NCI-H774 (cell line): ENCODE measurements around the gene CCNI2.

Source experiments
- DNase-seq: peaks from one replicate; lab custom pipeline; 2025; lab: John Stamatoyannopoulos, UW

The CCNI2 gene

DNA sequence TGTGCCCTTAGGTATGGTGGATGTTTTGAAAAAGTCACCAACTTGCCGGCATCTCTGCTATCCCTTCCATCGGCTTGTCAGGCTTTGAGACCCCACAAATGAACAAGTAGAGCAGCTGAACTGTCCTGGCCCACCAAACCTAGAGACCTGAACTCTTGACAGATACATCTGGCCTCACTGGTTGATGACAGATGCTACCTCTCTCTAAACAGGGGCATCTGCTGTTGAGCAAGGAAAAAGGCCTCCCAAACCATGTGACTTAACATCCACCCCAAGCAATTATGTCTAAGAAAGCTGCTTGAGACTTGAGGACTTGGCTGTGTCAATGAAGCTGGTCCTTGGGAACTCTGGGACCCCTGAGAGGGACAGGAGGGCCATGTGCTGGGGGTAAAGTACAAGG, 2.3 kb downstream of the CCNI2 start:
- DNase-seq, result no peak

DNA sequence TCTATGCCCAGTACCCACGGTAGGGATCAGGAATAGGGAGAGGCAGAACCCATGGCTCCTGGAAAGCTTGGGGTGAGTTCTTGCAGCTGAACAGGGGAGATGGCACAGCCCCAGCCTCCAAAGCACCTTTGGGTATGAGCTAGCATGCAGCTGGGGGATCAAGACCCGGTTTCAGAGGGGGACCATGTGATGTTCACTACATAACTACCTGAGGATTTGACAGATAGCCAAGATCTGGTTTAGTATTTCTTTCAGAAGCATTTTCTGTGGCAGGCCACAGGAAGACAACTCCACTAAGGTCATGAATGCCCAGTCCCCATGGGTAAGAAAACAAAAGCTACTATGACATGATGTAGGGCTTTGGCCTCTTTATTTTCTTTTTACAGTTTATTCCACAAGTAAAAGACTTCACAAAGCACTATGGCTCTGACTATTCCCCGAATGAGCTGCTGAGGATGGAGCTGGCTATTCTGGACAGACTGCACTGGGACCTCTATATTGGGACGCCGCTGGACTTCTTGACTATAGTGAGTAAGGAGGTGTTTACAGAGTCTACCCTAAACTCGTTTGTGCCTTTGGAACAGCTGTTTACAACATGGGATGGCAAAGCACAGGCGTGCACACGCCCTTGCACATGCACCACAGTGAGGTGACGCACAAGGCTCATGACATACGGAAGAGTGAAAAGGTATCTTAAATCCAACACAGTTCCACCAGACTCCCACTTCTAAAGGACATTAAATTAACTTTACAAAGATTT, 3.4 kb downstream of the CCNI2 start:
- no peak for DNase-seq

DNA sequence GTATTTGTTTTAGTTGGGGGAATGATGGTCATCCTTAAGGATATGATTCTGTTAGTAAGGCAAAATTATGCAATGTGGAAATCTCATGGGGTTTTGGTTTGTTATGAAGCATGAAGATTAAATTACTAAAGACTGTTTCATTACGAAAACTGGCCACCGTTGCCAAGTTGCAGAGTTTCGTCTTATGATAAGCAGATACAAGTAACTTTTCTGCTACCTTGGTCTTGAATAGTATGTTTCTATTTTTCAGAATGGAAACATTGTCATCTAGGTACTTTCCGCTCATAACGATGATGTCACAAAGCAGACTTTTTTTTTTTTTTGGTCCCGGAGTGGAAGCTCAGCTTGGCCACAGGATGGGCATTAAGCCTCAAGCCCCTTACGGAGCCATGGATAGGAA, 4.2 kb downstream of the CCNI2 start:
- DNase-seq, result no peak

DNA sequence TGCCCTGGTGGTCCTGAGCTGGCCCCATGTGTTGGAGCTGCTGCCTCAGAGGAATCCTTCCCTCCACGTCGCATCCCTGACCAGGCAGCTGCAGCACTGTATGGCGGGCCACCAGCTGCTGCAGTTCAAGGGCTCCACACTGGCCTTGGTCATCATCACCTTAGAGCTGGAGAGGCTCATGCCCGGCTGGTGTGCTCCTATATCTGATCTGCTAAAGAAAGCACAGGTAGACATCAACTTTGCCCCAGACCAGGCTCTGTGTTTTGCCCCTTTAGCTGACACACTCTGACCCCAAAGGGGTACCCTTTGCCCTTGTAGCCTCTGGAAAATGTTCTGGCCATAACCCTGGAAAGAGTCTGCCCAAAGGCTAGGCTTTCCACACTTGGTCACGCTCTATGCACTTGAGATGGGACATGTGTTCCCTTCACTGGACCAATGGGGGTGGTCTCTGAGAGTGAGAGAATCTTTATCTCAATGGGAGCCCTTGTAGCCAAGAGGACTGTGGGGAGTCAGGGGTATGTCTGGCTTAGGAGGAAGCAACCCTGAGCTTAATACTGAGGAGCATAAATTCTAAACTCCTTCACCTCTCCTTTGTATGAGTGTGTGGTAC, 4.8 kb downstream of the CCNI2 start:
- DNase-seq, result no peak

DNA sequence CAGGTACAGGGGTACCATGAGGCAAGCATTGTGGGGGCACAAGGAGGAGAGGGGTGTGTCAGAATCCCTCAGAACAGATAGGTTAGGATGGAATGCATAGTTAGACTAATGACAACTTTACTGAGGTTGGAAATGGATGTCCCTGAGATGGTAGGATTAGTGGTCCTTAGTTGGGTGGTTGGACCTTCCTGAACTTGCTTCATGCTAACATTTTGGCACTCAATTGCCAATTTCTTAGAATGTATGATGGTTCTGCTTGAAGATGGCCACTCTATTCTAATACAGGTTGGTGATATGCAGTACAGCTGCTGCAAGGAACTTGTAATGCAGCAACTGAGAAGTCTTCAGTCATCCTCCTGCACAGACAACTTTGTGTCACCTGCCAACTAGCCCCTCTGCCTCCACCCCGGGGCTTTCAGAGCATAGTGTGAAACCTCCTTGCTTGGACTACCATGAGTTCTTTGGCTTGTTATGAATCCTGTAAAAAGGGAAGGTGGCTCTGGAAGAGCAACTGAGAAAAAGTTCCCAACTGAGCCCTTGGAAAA, 5.4 kb downstream of the CCNI2 start:
- DNase-seq, result no peak

DNA sequence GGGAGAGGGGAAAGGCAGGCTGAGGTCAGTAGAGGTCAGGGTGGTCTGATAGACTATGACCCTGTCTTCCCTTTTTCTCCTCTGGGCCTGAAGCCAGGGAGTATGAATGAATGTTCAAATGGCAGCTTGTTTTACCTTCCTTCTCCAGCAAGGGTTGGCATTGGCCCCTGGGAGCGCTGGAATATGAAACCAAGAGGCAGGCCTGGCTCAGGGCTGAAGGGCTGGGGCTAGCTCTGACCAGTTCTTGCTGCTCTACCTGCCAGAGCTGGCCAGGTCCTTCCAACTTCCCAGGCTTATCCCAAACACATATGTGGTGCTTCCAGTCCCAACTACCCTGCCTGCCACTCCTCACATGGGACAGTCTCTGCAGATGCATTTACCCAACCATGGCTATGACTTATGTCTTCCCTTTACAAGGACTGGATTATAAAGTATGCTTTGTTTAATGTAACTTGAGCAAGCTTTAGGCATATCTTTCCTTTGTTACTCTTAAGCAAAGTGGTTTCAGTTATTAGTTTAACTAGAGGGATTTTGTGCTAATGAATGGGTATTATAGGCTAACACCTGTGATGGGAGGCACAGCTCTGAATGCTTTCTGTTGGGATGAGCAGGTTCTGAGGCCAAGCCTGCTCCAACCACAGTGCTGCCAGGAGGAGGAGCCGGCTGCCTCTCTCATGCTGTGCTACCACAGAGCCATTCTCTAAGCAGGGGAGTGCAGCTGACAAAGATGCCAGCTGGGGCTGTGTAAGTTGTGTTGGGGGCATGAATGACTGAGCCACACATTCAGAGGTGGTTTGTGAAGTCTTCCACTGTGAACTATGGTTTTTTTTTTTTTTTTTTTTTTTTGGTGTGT, 6.1 kb downstream of the CCNI2 start:
- no peak for DNase-seq

DNA sequence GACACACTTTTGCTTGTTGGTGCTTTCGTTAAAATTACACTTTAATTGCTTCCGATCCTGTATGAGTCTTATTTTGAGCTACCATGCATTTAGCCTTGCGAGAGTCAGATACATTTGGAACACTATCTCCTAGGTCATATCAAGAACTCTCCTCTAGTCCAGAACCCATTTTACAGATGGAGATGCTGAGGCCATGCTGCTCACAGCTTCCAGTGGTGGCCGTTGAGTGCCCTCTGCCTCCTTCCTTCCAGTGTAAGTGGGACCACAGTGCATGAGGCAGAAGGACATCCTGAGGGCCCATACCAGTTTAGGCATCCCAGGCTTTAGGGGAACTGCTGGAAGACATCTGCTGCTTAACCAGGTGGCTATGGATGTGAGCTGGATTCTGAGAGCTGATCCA, 6.9 kb downstream of the CCNI2 start:
- no peak for DNase-seq

DNA sequence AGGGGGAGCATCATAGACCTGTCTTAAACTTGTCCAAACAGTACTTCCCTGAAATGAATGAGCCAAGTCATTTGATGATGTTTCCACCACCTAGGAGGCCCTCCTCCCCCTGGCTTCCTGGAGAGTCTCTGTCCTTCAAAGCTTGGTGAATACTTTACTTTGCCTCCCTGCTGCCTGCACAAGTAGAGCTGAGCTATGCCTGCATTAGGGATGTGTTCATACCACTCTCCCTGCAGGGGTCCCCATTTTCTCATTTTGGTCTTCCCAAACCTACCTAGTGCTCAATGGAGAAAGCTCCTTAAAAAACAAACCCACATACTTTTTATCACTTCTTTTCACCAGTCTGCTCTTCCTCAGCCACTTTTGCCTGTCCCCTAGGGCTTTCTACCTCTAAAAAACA, 7.7 kb downstream of the CCNI2 start:
- DNase-seq, result no peak

DNA sequence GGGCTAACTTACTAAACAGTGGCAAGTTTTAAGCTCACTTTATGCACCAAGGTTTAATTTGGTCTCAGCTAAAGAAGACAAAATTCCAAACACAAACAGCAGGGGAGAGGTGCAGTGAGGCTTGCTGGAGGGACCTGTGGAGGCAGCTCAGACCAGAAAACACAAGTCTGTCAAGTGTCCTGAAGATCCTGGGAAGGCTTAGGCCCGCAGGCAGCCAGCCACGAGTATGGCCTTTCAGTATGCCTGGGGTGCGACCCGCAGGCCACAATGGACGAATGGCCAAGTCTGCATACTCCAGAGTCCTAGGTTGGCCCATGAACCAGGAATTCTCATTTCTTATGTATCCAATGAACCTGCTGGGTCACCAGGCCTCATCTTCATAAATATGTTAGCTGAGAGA, 9.3 kb downstream of the CCNI2 start:
- DNase-seq, result no peak

DNA sequence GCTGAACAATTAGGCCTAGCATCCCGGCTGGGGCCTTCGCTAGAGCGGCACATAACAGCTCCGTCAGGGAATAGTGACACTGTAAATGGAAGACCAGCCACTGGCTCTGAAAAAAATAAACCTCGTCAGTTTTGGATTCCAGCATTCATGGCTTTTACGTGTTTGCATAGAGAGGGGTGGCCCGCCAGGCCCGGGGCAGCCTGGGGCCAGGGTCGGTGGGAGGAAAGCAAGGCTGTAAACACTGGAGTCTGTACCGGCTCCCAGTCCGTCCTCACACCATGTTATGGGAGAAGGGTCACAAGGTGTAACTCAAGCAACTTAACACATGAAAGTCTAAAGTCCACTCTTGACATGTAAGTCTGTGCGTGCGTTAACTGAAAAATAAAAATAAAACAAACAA, 11.2 kb downstream of the CCNI2 start:
- no peak for DNase-seq

DNA sequence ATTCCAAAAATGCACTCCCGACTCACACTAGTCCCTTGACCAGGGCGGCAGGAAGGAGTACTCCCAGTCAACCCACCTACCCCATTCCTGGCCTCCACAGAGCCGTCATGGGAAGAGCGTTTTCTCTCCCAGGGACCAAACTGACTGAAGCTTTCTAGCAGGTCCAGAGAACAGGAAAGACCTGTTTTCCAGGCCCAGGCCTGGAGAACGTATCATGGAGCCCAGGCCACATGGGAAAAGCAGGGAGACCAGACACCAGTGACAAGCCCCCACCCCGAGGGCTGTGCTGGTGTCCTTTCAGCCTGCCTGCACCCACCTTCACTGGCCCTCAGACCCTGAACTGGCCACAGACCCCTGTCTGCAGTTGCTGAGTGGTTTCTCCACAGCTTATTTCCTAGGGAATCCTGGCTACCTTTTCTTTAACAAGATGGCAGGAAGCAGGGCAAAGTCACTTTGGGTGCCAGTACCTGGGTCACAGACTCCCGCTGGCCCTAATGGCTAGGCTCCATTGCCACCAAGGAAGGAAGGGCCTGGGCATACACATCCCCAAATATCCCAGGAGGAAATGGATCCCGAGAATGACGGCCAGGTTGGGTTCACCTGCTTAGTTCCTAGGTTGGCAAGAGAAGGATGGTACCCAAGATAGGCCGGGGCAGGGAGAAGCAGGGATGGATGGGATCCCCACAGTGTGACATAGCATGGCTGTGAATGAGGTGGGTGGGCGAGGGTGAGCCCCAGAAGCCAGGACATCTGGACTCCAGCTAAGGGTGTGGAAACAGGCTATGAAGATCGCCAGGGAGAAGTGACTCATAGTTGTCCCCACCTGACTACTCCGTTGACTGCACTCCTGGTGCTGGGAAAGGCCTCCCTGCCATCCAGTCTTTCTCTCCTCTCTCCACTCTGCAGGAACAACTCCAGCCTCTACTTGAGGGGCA, 12.2 kb downstream of the CCNI2 start:
- DNase-seq, result no peak

DNA sequence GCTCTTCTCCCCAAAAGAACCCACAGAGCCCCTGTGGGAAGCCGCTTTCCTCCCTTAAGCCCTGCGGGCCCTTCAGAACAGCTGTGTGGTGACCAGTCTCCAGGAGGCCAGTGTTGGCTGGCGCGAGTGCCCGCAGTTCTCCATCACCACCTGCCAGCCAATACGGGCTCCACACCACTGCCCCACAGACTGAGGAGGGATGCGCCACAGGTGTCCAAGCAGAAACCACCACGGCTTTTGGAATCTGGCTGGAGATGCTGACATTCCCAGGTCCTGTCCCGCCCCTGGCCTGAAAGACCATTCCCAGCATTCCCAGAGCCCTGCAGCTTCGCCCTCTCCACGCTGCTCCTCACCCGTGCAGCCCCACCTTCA, 12.8 kb downstream of the CCNI2 start:
- no peak for DNase-seq

DNA sequence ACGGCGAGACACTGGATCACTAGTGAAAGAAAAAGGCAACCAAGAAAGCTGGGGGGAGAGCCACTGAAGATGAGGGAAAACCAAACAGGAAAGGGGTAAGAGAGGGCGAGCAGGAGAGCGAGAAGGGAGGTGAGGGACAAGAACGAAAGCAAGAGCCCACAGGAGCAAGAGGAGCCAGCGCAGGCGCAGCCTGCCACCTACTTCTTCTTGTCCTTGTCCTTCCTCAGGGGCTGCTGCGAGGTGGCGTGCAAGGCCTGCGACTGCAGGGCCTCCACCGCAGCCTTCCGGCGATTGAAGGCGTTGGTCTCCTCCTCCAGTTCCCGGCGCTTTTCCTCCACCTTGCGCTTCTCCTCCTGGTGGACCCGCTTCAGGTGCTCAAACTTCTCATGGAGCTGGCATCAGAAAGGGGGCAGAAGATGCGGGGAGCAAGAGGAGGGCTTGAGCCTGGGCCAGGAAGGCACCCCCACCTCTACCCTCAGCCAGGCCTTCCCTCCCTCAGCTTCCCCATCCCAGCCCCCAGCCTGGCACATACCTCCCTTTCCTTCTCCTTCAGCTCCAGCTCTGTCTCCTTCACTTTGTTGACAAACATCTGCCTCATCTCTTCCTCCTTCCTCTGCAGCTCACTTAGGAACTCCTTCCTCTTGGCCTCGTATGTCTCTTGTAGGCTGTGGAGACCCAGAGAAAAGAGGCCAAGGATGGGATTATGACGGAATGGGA, 13.5 kb downstream of the CCNI2 start:
- no peak for DNase-seq

DNA sequence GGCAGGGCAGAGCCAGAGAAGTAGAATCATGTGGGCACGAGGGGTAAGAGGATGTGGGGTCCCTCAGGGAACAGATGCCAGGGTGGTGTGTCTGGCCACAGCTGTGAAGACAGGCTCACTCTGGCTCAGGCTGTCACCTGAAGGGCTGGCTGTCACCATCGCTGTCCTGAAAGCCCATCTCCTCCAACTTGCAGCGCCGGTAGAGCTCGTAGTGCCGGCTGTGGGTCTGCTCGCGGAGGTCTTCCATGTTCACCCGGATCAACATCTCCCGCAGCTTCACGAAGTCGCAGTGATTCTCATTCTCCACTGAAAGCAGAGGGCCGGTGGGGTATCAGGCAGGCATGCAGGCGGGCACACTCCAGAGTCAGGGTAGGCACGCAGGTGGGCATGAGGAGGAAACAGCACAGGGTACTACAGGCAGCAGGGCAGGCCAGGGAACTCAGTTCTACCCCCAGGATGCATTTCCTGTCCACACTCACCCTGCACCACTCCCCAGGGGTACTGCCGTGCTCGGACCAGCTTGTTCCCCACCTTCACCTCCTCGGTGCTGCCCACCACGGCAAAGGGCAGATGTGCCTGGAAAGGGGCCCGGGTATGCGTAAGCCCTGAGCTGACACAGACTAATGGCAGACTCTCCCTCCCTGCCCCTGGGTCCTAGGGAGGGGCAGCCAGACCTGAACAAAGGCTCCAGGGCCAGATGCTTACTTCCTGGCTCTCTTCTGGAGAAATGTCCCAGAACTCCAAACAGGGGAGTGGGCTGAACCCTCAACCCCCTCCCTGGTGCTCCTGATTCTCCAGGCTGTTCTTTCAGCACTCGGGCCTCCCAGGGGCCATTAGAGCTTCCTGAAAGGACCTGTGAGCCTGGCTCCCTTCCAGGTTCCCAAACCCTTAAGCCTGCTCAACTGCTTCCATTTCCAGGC, 14.4 kb downstream of the CCNI2 start:
- DNase-seq, result no peak

DNA sequence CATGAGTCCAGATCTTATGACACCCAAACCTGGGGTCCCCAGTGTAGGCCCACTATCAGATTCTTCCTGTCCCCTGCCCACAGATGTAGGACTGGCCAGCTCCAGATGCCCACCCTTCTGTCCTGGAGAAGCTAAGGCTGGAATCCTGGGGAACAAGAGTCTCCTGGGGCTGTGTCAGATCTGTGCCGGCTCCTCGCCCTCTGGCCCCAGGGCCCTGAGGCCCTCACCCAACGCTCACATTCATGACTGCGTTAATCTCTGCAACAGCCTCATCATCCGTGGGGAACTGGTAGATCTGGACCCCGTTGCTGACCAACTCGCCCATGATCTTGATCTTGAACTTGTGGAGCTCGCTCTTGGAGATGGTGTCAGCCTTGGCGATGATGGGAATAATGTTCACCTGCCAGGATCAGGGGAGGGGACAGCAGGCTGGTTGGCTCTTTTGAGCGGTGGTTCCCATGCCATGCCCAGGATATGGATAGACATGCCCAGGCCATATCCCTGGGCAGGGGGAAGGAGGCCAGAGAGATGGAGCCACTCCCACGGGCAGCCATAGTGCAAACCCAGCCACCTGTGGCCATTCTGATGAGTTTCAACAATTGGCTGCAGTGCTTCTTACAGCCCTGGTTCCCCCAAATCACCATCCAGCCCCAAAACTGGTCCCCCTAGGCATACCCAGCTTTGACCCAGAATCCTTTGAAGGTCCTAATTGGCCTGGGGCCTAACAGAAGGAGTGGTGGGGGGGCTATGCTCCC, 15.2 kb downstream of the CCNI2 start:
- no peak for DNase-seq

DNA sequence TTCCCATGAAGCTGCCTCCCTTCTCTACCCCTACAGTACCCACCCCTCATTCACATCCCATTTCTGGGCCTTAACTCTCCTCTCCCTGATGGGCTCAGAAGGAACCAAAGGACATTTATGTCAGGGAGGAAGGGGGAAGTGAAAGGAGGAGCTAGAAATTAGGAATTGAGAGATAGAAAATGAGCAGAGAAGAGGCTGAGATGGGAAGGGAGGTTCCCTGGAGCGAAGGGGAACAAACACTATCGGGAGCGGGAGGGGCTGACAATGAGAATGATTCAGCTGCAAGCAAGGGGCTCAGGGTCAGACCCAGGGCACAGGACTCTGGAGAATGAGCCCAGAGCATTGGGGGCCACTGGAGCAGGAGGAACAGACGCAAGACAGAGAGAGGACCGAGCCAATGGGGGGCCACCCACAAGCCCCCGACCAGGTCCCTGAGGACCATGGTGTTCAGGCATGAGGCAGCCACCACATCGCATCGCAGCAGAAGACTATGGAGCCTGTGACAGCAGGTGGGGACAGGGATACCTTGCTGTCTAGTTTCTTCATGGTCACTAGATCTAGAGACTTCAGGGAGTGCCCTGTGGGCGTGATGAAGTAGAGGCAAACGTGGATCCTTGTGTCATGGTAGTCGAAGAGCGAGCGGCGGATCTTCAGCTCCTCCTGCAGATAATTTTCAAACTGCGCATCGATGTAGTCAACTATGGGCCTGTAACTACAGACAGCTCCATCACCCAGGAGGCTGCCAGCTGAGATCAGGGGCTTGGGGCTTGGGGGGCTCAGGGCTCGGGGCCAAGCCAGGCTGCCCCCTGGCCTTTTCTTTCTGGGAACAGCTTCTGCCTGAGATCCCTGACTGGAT, 16.2 kb downstream of the CCNI2 start:
- no peak for DNase-seq

DNA sequence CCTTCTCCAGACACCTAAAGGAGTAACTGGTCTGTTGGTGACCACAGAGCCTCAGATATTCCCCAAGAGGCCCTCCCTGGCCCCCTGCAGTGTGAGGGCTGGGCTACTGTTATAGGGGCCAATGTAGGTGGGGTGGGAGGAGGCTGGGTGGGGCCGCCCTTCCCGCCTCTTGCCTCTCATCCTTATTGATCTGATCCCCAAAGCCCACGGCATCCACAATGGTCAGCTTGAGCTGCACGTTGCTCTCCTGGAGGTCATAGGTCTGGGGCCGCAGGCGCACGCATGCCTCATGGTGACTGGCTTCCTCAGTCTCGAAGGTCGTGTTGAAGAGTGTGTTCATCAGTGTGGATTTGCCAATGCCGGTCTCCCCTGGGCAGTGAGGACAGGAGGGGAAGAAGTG, 16.8 kb downstream of the CCNI2 start:
- no peak for DNase-seq

DNA sequence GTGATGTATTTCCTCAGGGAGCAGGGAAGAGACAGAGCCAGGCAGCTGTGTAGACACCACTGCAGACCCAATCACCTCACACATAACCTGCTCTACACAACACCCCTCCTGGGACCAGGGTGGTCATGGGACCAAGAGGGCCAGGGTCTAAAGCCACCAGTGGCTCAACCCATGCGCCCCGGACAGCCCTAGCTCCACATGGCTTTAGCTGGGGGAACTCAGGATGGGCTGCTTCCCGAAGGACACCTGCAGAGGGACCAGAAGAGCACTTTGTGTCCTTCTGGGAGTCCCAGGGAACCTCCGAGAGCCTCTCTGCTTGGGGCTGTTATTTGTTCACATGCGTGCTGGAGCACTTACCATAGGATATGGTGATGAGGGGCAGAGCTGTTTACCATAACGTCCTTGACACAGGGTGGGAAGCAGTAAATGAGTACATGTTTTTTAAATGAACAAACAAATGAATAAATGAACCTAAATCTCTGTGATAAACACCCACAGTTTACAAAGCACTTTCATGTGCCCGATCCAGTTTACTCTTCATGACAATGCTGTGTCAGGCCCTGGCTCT, 17.5 kb downstream of the CCNI2 start:
- DNase-seq, result no peak
